Coronary artery (tissue), 2 donors: ENCODE results near the gene FAM222A.

Source experiments
- DNase-seq: peaks from one replicate; pipeline ENCODE4 v3.0.0-alpha.2; 2017; ENCODE audit warnings: low spot score
- H3K27ac ChIP-seq, 2 donors: fragments of 200-600 bp; sonication (generic); one replicate each; pipeline ENCODE4 v1.5.1; 2016 to 2019
- H3K4me3 ChIP-seq: fragments of 200-600 bp; sonication (generic); 2 replicates; pipeline ENCODE4 v1.5.1; 2016; ENCODE audit warnings: mild to moderate bottlenecking, moderate library complexity
- CTCF ChIP-seq: fragments of 200-600 bp; sonication (generic); IDR thresholded peaks from one replicate; pipeline ENCODE4 v1.5.1; 2019; ENCODE audit warnings: antibody characterized with exemption

Gene FAM222A

DNA sequence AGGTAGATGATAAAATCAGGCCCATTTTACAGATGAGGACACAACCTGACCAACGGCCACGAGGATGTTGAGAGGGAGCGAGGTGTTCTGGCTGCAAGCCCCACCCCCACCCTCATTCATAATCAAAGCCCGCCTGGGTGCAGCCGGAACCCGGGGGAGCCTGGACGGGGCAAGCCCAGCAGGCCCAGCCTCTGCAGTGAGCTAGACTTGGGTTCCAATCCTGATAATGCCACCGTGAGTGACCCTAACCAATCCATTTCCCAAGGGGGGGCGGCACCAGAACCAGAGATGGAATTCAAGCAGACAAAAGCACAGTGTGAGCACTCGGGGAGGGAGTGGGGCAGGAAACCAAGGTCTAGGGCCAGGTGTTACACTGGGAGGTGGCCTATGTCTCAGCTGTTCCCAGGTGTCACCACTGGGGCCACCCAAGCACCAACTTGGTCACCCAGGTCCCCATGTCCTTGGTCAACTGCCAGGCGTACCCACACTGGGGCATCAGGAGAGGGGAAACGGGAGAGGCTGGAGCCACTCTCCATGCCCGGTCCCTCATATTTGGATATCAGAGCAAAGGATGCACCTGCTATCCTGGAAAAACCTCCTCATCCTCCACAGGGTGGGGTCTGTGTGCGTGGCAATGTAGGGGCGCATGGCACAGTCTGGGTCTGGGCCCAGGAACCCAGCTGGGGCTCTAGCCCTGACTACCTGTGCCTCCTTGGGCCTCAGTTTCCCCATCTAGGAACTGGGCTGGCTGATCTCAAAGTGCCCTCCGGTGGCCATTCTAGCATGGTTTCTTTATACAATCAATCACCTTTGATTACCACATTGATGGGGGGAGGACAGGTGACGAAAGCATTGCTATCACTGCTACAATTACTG, 58.4 kb downstream of the FAM222A start:
- DNase-seq: peak; percentile 69
- Histone ChIP-seq H3K27ac (no peak overlapping the region), H3K4me3 (no peak overlapping the region)
- TF ChIP-seq CTCF: no peak

DNA sequence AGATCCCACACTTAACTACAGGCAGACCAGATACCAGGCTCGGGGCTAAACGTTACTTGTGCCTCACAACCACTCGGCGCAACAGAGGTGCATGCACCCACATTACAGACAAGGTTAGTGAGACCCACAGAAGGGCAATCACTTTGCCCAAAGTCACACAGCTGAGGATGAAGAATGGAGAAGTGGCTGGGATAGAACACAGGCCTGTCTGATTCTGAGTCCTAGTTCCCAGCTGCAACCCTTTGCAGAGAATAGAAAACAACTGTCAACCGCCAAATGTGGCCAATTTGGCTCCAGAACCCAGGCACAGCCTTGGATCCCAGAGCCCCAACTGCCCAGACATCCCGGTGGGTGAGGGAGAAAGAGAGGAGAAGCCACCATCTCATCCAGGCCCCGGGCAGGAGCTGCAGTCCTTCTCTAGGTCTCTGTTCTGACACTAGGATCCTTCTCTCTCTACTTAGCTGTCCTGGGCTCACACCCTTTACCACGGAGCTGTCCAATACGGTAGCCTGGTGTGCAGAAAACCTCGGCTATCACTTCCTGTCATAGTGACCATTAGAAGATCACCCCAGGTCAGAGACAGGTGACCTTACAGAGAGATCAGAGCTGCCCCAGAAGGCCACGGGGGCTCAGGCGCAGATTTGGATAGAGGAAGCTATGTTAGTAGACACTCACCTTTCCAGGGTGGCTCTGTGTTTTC, 59.1 kb downstream of the FAM222A start:
- no peak for TF ChIP-seq CTCF
- Histone ChIP-seq H3K4me3 (peak overlapping the region; percentile 47), H3K27ac (no peak overlapping the region)
- peak; percentile 54 for DNase-seq

- Histone ChIP-seq H3K4me3 (peak overlapping the region; percentile 47), H3K27ac (no peak overlapping the region)
- DNase-seq: peak; percentile 53
- no peak for TF ChIP-seq CTCF
Measured at GRCh38 chr12:109773384-109774011, 59.9 kb downstream of the FAM222A start.

- Histone ChIP-seq H3K4me3 (no peak overlapping the region), H3K27ac (no peak overlapping the region)
- TF ChIP-seq CTCF: peak; percentile 79
- DNase-seq: no peak
Measured at GRCh38 chr12:109775172-109775881, 61.7 kb downstream of the FAM222A start.

- no peak for TF ChIP-seq CTCF
Measured at GRCh38 chr12:109776624-109777023, 63.0 kb downstream of the FAM222A start.

DNA sequence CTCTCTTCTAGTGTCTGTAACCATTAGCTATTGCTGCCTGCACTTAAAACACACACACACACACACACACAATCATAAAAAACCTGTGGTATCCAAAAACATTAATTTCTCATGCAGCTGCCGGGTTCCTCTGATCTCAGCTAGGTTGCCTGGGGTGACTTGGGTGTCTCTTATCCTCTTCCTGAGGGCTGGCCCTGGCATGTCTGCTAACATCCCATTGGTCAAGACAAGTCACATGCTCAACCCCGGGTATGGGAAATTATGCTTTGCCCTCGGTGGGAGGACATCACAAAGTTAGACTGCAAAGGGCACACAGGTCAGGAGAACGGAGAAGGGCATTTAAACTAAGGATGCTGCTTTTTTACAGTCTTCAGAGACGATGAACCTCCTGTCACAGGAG, 63.9 kb downstream of the FAM222A start:
- H3K4me3 ChIP-seq: no peak overlapping the region
- DNase-seq: no peak
- H3K27ac ChIP-seq: no peak overlapping the region
- TF ChIP-seq CTCF: no peak

More at GRCh38 chr12:109776624-109777023, 63.0 kb downstream of the FAM222A start:
- no peak overlapping the region for H3K4me3 ChIP-seq
- H3K27ac ChIP-seq: no peak overlapping the region
- no peak for DNase-seq
